ENCODE data around the gene TMTC4. TPM values are rescaled to one million over a fixed set of nuclear protein-coding genes. Genes with fewer than 3 reads are reported as not detected.

The TMTC4 gene
- total and polyA plus RNA-seq, 10 of the 15 experiments (the other 5 are each of a cell fraction or from before 2014, with no cell fraction given), result 3.3 to 24.6 (median 14.5) TPM

- TF ChIP-seq, protein P1, sequence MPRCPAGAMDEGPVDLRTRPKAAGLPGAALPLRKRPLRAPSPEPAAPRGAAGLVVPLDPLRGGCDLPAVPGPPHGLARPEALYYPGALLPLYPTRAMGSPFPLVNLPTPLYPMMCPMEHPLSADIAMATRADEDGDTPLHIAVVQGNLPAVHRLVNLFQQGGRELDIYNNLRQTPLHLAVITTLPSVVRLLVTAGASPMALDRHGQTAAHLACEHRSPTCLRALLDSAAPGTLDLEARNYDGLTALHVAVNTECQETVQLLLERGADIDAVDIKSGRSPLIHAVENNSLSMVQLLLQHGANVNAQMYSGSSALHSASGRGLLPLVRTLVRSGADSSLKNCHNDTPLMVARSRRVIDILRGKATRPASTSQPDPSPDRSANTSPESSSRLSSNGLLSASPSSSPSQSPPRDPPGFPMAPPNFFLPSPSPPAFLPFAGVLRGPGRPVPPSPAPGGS (IDR thresholded peaks at IDR 0.05; ENCODE audit: borderline replicate concordance, insufficient read depth, low read depth, low read length, poor library complexity, severe bottlenecking), result no peak
- TF ChIP-seq RB1 (IDR thresholded peaks at IDR 0.05; ENCODE audit: borderline replicate concordance), result no peak
Observed at GRCh38 chr13:100662468-100663211, 12.0 kb downstream of the TMTC4 start (continued).

- intact Hi-C loops (cut with micrococcal nuclease; ENCODE audit: unreplicated experiment), result no loop called here
- no TSS peak for BruUV-seq (replicated peaks)
- Histone ChIP-seq H3K36me3 (ENCODE audit: control insufficient read depth in 2 of 2, insufficient read depth in 2 of 2, low read length in 1 of 2) (peaks cover 5 to 6% of the 10 kb centered on the region in 2 experiments), H4K20me1 (ENCODE audit: control insufficient read depth, insufficient read depth) (no peaks in the 10 kb centered on the region), H3K4me2 (ENCODE audit: control insufficient read depth, insufficient read depth) (no peak overlapping the region), H3K27ac (ENCODE audit: control insufficient read depth, insufficient read depth) (no peak overlapping the region), H3K9me3 (replicated peaks; ENCODE audit: control insufficient read depth, insufficient read depth, low read length) (no peaks in the 10 kb centered on the region), H3K4me3 (no peak overlapping the region), H3K79me2 (ENCODE audit: control insufficient read depth, insufficient read depth, low read length) (no peaks in the 10 kb centered on the region), H3K9ac (ENCODE audit: control insufficient read depth, insufficient read depth, low read length) (no peak overlapping the region), H3K4me1 (ENCODE audit: control insufficient read depth, insufficient read depth, low read length) (peaks cover 7% of the 10 kb centered on the region; the same call in 1 of the 2 replicates), H2AFZ (ENCODE audit: control insufficient read depth, low read depth, low read length) (no peak overlapping the region), H3K27me3 (replicated peaks in 1 of 2; ENCODE audit: control insufficient read depth in 2 of 2, insufficient read depth in 2 of 2, low read length in 1 of 2) (no peaks in the 10 kb centered on the region)
- 85% methylated on average over 8 of the region's 8 CpGs for WGBS (ENCODE audit: insufficient coverage, insufficient replicate concordance, low lambda C conversion rate, missing lambda C conversion rate)
- ATAC-seq (no peak), DNase-seq (ENCODE audit: low read depth, low spot score) (no peak), FAIRE-seq (no peak)
- CTCF ChIA-PET, result no interaction called here
- POLR2A ChIA-PET, result no interaction called here
- SMC1A ChIA-PET (ENCODE audit: uncharacterized antibody, unreplicated experiment), result no interaction called here
- in situ Hi-C loops (cut with MboI), result no loop called here
- RAD21 ChIA-PET (ENCODE audit: unreplicated experiment), result no interaction called here
- TF ChIP-seq SPI1 (IDR thresholded peaks at IDR 0.05; ENCODE audit: borderline replicate concordance, insufficient read depth, low read depth, low read length), result no peak
- TF ChIP-seq YBX1 (IDR thresholded peaks at IDR 0.05), result no peak
- no peak for TF ChIP-seq SMAD1 (IDR thresholded peaks at IDR 0.05; ENCODE audit: low read depth, partially characterized antibody)
- TF ChIP-seq SRF (IDR thresholded peaks at IDR 0.05; ENCODE audit: low read depth in 2 of 2, low read length in 2 of 2), result no peak
- no peak for TF ChIP-seq ZNF592 (IDR thresholded peaks at IDR 0.05)
- TF ChIP-seq RUNX3 (IDR thresholded peaks at IDR 0.05; ENCODE audit: low read length), result no peak
- TF ChIP-seq WRNIP1 (IDR thresholded peaks at IDR 0.05; ENCODE audit: borderline replicate concordance, low read depth, low read length), result no peak
- TF ChIP-seq SREBF1 (IDR thresholded peaks at IDR 0.05; ENCODE audit: low read length), result no peak
- no peak for TF ChIP-seq TCF12 (IDR thresholded peaks at IDR 0.05; ENCODE audit: low read depth, low read length)
- TF ChIP-seq DPF2 (IDR thresholded peaks at IDR 0.05), result no peak
- TF ChIP-seq ESRRA (IDR thresholded peaks at IDR 0.05; ENCODE audit: low read length), result no peak
- TF ChIP-seq SUZ12 (IDR thresholded peaks at IDR 0.05; ENCODE audit: unreplicated experiment), result no peak
- TF ChIP-seq, protein P2, sequence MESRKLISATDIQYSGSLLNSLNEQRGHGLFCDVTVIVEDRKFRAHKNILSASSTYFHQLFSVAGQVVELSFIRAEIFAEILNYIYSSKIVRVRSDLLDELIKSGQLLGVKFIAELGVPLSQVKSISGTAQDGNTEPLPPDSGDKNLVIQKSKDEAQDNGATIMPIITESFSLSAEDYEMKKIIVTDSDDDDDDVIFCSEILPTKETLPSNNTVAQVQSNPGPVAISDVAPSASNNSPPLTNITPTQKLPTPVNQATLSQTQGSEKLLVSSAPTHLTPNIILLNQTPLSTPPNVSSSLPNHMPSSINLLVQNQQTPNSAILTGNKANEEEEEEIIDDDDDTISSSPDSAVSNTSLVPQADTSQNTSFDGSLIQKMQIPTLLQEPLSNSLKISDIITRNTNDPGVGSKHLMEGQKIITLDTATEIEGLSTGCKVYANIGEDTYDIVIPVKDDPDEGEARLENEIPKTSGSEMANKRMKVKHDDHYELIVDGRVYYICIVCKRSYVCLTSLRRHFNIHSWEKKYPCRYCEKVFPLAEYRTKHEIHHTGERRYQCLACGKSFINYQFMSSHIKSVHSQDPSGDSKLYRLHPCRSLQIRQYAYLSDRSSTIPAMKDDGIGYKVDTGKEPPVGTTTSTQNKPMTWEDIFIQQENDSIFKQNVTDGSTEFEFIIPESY (IDR thresholded peaks at IDR 0.05), result no peak
- no peak for TF ChIP-seq SUPT20H (IDR thresholded peaks at IDR 0.05; ENCODE audit: borderline replicate concordance, control insufficient read depth, low read depth, low read length)
Observed at GRCh38 chr13:100660761-100661160, 13.8 kb downstream of the TMTC4 start.
